Ishikawa (cell line): Measurements from ENCODE around the gene ACBD6.

Experiments used
- CEBPB ChIP-seq: IDR thresholded peaks from 2 replicates; pipeline ENCODE4 v1.6.1; 2012
- EGR1 ChIP-seq: IDR thresholded peaks from 2 replicates; pipeline ENCODE4 v1.6.1; 2012
- EP300 ChIP-seq: IDR thresholded peaks from 2 replicates; pipeline ENCODE4 v1.6.1; 2012; ENCODE audit warnings: borderline replicate concordance
- FOXM1 ChIP-seq: IDR thresholded peaks from 2 replicates; pipeline ENCODE4 v1.6.1; 2012; ENCODE audit warnings: low read depth, borderline replicate concordance
- MAX ChIP-seq: IDR thresholded peaks from 2 replicates; pipeline ENCODE4 v1.6.1; 2012
- NFIC ChIP-seq: IDR thresholded peaks from 2 replicates; pipeline ENCODE4 v1.6.1; 2012
- RAD21 ChIP-seq: IDR thresholded peaks from 2 replicates; pipeline ENCODE4 v1.6.1; 2012; ENCODE audit warnings: low read depth
- REST ChIP-seq: IDR thresholded peaks from 2 replicates; pipeline ENCODE4 v1.6.1; 2012; ENCODE audit warnings: low read depth, mild to moderate bottlenecking
- TAF1 ChIP-seq: IDR thresholded peaks from 2 replicates; pipeline ENCODE4 v1.6.1; 2012; ENCODE audit warnings: low read depth, mild to moderate bottlenecking
- TEAD4 ChIP-seq: IDR thresholded peaks from 2 replicates; pipeline ENCODE4 v1.6.1; 2012
- USF1 ChIP-seq: IDR thresholded peaks from 2 replicates; pipeline ENCODE4 v1.6.1; 2012
- YY1 ChIP-seq: IDR thresholded peaks from 2 replicates; pipeline ENCODE4 v1.6.1; 2012; ENCODE audit warnings: low read depth

GRCh38 chr1:180353945-180354344 is 148.4 kb downstream of the ACBD6 start:
- TF ChIP-seq FOXM1 (no peak), CEBPB (no peak), EP300 (no peak), RAD21 (no peak), TAF1 (no peak), REST (no peak), MAX (no peak), YY1 (no peak), USF1 (no peak), EGR1 (no peak), TEAD4 (no peak), NFIC (no peak)
